Measurements from ENCODE around the gene HAPLN3.

DNA sequence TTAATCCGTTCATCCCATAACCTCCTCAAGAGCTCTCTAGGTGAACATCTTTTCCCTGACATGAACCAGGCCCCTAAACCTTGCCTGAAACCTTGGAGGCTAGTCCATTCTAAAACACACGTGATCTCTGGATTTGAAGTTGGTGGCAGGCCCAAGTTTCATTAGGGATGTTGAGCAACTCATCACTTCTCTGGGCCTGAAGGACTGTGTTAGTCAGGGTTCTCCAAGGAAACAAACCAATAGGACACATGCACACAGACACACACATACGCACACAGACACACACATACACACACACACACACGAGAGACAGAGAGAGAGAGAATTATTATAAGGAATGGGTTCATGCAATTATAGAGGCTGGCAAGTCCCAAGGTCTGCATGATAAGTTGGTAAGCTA is 60.2 kb downstream of the HAPLN3 start:
- TF ChIP-seq, protein P1, sequence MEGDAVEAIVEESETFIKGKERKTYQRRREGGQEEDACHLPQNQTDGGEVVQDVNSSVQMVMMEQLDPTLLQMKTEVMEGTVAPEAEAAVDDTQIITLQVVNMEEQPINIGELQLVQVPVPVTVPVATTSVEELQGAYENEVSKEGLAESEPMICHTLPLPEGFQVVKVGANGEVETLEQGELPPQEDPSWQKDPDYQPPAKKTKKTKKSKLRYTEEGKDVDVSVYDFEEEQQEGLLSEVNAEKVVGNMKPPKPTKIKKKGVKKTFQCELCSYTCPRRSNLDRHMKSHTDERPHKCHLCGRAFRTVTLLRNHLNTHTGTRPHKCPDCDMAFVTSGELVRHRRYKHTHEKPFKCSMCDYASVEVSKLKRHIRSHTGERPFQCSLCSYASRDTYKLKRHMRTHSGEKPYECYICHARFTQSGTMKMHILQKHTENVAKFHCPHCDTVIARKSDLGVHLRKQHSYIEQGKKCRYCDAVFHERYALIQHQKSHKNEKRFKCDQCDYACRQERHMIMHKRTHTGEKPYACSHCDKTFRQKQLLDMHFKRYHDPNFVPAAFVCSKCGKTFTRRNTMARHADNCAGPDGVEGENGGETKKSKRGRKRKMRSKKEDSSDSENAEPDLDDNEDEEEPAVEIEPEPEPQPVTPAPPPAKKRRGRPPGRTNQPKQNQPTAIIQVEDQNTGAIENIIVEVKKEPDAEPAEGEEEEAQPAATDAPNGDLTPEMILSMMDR (IDR thresholded peaks at IDR 0.05): no peak
- no peak for TF ChIP-seq EZH2 (IDR thresholded peaks at IDR 0.05)
